ENCODE results near the gene SETDB2.
"Not testable (repeated sequence)": the region's sequence is repeated elsewhere in the genome, so short reads cannot be mapped to it uniquely, and the experiment has no call there.

SETDB2 gene

DNA sequence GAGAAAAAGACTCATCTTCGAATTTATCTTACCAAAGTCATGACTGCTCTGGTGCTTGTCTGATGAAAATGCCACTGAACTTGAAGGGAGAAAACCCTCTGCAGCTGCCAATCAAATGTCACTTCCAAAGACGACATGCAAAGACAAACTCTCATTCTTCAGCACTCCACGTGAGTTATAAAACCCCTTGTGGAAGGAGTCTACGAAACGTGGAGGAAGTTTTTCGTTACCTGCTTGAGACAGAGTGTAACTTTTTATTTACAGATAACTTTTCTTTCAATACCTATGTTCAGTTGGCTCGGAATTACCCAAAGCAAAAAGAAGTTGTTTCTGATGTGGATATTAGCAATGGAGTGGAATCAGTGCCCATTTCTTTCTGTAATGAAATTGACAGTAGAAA, 32.5 kb downstream of the SETDB2 start:
- no peak for DNase-seq

DNA sequence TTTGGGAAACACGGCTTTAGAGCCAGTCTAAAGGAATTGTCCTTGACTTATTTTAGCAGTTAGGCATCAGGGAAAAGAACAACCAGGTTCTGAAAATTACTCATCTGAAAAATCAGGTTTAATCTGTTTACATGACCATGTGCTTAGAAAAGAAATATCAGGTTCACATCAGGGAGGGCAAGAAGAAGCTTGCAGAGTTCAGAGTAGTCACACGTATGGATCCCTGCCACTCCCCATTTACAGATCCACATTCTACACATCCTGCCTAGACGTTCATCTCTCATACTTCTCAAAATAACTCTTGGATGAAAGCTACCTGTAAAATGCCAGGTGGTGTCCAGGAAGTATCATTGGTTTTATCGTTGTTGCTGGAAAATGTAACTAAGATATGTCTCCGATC, 37.7 kb downstream of the SETDB2 start:
- DNase-seq, result no peak

DNA sequence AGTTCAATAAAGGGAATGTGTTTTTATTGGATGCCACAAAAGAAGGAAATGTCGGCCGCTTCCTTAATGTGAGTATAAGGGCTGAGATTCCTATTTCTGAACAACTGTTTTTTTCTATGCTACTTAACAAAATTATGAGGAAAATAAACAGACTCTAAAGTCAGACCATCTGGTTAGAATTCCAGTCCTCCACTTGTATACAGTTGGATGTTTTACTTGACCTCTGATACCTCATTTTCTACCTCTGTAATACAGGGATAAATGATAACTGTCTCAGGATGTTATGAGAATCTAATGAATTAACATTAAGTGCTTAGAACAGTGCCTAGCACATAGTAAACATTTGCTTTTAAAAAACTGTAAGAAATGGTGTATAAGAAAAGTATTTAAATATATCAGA, 44.5 kb downstream of the SETDB2 start:
- DNase-seq, result no peak

DNA sequence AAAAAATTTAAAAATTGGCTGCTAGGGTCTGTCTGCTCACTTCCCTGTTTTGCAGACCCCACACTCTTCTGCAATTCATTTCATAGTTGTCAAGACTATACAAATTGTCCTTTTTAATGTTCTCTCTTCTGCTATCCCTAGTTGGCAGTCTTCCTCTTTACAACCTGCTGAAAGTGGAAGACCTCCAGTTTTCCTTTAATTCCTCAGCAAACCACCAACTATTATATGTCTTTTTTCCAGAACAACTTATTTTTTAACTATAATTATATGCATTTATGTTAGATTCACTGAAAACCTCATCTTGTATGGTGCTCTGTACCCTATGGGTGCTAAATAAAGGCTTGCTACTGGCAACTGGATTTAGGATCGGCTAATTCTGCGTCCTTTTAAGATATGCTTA, 50.6 kb downstream of the SETDB2 start:
- no peak for DNase-seq

DNA sequence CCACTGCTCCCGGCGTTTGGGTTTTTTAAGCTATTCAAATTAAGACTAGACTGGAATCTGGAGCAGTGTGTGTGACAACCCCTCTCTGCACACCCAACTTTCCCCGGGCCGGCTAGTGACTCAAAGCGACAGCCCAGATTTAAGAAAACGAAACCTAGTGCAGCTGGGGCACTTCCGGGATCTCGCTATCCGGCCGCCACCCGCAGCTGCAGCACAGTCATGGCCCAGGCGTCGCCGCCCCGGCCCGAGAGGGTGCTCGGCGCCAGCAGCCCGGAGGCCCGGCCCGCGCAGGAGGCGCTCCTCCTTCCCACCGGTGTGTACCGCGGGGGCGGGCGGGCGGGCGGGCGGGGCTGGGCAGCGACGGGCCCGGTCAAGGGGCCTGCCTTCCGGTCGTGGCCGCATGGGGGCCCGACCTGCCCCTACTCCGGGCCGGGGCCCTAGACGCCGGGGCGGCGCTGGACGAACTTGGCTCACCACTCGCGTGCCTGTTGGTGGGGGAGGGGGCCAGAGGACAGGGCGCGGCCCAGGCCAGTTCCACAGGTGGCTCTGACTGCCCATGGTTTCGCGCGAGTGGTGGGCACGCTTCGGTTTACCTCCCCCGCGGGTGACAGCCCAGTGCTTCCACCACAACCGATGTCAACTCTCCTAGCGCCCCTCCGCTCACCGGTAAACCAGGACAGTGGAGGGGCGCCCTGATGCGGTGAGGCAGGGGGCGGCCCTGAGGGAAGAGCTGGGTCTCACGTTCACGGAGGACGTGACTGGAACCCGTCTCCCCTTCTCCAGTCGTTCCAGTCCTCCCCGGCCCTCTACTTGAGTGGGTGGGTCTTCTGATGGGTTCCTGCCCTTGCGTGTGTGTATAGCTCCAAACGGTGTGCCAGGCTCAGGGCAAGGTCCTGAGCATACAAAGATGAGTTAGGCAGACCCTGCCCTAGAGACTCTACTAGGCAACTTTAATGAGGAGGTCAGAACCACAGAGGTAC, 52.0 kb downstream of the SETDB2 start, which contains the start of gene PHF11:
TSS of gene PHF11 (plus strand) at position 171 of the 980 bp plus-strand sequence. CDS start at position 220, 49 bp downstream.
- no peak for DNase-seq

DNA sequence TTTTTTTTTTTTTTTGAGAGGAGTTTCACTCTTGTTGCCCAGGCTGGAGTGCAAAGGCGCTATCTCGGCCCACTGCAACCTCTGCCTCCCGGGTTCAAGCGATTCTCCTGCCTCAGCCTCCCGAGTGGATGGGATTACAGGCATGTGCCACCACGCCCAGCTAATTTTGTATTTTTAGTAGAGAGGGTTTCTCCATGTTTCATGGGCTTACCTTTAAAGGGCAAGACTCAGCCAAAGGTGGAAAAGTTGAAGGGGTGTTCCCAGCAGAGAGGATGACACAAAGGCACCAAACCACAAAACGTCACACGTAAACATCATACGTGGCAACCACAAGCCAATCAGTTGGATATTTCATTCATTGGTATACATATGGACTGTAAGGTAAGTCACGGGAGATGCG, 52.8 kb downstream of the SETDB2 start:
- not testable (repeated sequence) for DNase-seq

DNA sequence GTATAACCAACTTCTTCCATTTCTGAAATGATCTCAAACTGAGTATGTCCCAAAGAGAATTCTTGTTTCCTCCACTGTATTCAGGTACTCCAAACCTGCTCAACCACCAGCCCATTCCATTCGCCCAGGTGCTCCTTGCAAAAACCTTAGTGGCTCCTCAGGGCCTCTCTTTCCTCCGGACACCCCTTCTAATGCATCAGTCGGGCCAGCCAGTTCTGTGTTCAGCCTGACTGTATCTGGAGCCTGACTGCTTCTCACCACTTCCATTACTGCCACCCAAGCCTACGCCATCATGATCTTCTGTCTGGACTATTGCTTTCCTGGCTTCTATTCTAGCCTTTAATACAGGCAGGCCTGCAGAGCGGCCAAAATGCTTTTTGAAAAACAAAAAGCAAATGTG, 53.2 kb downstream of the SETDB2 start:
- no peak for DNase-seq

DNA sequence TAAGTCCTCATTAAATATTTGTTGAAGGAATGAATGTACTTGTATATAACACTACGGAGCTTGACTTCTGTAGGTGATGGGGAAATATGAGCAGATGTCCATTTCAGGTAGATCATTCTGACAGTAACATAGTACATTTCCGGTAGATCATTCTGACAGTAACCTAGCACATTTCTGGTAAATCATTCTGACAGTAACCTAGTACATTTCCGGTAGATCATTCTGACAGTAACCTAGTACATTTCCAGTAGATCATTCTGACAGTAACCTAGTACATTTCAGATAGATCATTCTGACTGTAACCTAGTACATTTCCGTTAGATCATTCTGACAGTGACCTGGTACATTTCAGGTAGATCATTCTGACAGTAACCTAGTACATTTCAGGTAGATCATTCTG, 54.1 kb downstream of the SETDB2 start:
- DNase-seq, result no peak

DNA sequence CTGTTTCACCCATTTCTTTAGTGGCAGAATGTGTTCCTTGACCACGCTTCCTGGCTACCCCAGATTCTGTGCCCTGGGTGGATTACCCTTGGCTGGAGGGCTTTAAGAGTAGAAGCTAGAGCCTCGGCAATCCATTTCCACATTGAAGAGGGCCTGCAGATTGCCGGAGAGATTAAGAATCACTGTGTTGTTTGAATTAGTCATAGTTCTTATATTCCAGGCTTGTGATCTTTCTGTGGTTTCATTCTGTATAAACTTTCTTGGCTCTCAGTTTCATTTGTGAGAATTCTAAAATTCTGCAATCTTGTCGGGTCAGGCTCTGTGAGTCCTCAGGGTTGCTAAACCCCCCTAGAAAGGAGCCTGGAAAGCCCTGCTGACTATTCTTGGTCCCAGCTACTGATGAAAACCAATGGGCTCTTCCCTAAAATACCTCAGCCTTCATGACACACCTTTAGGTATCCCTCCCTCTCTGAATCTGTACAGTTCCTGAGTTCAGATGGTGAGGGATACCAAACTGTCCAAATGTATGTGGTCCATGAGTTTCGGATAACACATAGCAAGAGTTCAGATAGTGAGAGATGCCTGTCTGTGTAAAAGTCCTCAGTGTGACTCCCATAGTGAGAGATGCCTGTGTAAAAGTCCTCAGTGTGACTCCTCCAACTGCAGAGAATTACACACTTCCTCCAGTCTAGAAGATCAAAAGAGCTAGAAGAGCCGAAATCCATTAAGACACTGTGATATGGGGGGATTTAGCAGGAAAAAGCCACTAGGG, 56.0 kb downstream of the SETDB2 start:
- DNase-seq, result no peak

DNA sequence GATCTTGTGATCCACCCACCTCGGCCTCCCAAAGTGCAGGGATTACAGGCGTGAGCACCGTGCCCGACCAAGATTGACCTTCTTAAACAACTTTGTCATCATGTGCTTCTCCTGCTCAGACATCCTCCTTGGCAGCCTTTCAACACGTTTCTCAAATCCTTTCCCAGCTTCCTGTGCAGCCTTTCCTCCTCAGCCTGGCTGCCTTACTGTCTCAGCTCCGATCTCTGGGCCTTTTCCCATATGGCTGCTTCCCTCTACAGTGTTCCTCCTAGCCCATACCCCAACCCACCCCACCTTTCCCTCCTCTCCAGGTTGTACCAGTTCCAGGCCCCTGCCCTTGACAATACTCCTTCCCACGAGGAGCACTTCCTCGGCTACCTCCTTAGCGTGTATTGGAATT, 58.9 kb downstream of the SETDB2 start:
- DNase-seq, result no peak

DNA sequence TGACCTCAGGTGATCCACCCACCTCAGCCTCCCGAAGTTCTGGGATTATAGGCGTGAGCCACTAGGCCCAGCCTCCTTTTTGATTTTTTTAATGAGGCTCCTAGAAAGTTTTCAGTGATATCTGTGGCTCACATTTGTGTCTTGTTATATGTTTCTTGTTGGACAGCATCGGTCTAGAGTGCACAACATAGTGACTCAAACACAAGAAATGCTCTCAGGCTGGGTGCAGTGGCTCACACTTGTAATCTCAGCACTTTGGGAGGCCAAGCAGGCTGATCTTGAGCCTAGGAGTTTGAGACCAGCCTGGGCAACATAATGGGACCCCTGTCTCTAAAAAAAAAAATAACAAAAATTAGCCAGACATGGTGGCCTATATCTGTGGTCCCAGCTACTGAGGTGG, 59.9 kb downstream of the SETDB2 start:
- no peak for DNase-seq

DNA sequence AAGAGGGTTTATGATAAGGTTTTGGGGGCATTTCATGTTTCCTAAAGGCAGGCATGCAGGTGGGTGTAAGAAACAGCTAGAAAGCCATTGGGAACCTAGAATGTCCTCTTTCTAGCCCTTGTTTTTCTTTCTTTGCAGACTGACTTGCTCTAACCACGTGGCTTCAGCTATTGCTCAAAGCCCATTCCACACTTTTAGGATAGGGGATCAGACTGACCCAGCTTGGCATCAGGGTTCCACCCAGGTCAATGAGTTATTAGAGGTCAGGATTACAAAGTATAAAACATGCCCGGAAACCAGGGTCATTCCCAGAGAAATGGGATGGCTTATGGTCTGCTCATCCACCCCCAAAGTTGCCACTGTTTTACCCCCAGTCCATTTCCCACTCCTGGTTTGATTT, 68.5 kb downstream of the SETDB2 start:
- no peak for DNase-seq

DNA sequence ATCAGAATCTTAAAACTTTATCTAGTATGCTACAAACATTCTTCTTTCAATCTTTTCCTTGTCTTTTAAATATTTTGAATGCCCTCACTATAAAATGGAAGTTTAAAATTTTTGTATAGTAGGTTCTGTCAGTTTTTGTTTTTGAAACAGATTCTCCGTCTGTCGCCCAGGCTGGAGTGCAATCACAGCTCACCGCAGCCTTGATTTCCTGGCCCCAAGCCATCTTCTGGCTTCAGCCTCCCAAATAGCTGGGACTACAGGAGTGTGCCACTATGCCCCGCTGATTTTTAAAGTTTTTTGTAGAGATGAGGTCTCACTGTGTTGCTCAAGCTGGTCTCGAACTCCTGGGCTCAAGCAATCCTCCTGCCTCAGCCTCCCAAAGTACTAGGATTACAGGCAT, 72.4 kb downstream of the SETDB2 start:
- no peak for DNase-seq

DNA sequence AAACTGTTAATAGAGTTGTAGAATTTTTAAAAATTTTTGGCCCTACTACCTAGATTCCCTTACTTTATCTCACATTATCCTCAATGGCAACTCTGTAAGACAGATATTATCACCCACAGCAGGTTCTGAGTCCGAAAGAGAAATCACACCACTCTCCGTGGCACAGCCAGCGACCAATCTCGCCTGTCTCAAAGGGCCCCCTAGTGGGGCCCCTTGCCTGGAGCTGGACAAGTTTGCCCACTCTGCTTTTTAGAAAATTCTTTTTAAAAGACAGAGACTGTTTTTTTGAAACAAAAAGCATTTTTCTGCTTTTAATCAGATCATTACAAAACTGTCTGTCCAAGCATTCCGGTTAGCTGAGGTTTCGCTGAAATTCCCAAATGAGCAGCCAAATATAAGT, 73.4 kb downstream of the SETDB2 start:
- DNase-seq, result no peak

DNA sequence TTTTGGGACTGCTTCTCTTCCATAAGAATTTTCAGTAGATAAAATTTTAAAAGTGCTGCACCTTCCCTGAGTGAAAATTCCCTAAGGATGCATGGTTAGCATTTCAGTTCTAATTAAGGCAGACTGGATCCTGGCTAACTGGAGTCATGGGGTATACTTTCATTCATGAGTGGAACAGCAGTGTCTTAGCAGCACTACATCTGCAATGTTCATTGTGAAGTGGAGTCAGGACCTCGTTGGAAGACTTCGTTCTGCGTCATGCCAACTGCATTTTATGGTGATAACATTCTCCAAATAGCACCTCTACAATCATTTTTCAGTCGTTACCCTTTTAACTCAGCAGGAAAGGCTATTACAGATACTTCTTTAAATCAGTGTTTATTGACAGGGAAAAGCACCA, 77.2 kb downstream of the SETDB2 start:
- no peak for DNase-seq

DNA sequence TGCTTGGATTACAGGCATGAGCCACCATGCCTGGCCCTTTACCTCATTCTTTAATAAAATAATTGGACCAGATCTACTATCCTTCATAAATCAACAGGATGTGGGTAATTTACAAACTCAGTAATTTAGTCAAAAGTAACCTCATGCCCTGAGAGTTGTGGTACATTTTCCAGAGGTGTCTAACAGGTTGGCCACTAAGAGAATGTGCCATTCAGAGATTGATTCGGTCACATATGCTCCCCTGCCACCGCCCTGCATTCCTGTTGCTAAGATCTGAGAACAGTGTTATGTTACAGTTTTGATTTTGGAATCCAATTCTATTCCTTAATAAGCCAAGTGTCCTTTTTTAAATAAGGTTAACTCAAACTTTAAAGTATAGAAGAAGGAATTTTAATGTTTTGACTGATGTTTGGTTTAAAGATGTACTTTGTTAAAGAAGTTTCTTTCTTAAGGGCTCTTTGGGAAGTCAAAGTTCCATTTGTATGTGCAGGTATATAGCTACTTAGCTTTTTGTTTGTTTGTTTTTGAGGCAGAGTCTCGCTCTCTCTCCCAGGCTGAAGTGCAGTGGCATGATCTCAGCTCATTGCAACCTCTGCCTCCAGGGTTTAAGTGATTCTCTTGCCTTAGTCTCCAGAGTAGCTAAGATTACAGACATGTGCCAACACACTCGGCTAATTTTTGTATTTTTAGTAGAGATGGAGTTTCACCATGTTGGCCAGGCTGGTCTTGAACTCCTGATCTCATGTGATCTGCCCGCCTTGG, 80.8 kb downstream of the SETDB2 start:
- no peak for DNase-seq

DNA sequence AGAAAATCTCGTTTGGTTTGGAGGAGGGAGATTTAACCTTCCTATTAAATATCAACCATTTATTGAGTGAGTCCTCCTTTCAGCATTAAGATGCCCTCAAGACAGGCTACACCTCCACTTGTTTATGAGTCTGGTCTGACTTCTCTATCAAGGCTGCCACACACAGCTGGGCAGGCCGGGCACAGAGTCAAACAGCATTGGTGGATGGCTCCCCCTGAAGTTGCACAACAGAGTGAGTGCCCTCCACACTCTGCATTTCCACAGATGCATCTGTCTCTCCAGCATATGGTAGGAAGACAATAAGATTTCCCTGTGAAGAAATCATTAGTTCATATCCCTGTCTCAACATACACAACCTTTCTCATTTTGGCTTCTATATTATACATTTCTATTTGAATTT, 83.0 kb downstream of the SETDB2 start:
- no peak for DNase-seq

DNA sequence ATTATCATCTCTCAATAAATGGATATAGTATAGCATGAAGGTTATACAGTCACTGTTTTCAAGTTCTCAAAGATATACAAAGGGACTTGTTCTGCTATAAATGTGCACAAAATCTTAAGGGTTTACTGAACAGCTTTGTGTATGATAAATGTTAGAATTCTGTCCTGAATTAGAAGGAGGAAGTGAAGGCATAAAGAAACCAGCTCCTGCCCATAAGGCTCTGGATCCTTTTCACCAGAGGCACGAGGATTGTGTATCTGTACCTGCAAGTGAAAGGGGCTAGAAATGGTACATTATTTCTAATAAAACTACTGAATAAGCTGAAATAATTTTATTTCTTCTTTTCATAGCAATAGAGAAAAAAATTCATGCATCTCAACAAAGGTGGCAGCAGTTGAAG, 84.1 kb downstream of the SETDB2 start:
- no peak for DNase-seq

DNA sequence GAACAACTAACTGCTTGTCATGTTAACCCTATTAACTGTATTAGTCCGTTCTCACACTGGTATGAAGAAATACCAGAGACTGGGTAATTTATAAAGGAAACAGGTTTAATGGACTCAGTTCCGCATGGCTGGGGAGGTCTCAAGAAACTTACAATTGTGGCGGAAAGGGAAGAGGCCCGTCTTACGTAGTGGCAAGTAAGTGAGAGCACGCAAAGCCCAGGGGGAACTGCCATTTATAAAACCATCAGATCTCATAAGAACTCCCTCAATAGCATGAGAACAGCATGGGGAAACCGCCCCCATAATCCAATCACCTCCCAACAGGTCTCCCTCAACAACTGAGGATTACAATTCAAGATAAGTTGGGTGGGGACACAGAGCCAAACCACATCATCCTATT, 86.4 kb downstream of the SETDB2 start:
- DNase-seq, result no peak

DNA sequence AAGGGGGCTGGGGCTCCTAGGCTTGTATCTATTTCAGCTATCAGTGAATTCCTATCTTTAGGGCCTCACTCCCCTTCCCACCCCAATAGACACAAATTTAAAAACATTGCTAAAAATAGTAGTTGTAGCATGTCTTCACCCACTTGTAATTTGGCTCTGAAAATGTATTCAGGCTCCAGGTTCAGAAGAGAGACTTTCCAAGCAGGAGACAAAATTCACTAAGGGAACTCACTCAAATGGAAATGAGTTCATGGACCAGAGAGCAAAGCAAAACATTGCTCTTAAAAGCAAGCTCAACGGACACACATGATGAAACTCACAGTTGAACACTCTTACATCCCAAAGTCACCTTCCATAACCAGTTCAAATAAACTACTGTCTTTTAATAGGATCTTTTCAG, 88.5 kb downstream of the SETDB2 start:
- DNase-seq, result no peak

DNA sequence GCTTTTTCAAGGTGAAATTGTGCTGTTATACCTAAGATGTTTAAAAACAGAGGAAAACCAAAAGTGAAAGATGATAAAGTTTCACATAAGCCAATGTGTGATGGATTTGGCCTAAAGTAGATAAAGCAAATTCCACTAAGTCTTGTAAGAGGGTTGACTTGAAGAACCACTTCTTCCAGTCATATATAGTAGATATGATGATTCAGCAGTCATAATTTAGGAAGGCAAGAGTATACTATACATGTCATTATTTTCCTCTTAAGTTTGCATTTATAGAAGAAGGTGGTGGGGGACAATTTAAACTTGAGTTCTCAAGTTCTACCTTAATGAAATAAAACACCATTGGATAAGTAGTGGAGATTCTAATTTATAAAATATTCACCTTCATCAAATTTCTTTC, 88.9 kb downstream of the SETDB2 start:
- no peak for DNase-seq

DNA sequence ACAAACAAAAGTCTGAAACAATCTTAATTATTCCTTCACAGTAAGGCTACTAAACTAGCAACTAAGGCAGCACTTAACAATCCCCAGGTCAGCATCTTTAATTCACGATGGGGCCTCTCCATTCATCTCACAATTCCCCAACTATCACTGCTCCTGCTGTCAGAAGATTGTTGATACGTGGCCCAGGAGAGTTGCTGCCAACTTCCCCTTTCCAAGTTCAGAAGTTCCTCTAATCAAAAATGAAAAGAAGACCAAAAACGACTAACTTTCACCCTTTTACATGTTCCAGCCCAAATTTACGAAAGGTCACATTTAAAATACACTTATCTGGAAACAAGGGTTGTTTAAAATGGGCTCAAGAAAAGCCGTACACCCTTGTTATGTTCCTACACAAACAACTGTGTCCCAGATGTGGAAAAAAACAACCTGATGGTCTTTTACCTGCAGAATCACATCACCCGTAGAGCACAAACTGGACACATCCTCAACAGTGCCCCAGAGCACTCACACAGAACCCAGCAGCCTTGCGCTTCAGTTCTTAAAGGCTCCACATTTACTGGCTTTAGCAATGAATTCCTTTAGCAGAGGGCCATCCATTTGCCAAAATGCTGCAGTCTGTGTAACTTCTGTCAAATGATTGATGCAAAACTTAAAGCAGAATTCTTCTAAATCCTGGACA, 89.7 kb downstream of the SETDB2 start:
- no peak for DNase-seq

Measured in NCI-H1436 treated with DMSO at 0.1 percent for 48 hours (cell line).